MM.1S (cell line): Measurements from ENCODE around the gene VPS26B.

Source experiments
- EZH2 ChIP-seq: fragments of 300-600 bp; sonication (generic); optimal IDR thresholded peaks from 2 replicates; pipeline ENCODE3; 2017; ENCODE audit warnings: low read depth, mild to moderate bottlenecking, antibody characterized with exemption, low read length, mixed read lengths
- TF ChIP-seq, protein P1 (sequence below): fragments of 300-600 bp; sonication (generic); IDR thresholded peaks from 2 replicates; pipeline ENCODE4 v1.5.1; 2016; ENCODE audit warnings: antibody characterized with exemption, low read length, mixed read lengths

DNA sequence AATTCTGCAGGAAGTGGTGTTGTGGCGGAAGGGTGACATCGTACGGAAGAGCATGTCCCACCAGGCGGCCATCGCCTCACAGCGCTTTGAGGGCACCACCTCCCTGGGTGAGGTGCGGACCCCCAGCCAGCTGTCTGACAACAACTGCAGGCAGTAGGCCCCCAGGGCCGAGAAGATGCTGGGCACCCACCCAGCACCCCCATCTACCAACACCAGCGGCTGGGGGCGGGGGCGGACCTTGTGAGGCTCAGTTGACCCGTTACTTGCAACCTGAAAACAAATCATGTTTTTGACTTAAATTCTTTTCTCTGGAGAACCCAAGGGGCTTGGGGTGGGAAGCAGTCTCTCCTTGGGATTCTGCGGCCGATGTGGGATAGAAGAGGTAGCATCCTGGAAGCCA, 21.0 kb downstream of the VPS26B start:
- TF ChIP-seq, protein P1, sequence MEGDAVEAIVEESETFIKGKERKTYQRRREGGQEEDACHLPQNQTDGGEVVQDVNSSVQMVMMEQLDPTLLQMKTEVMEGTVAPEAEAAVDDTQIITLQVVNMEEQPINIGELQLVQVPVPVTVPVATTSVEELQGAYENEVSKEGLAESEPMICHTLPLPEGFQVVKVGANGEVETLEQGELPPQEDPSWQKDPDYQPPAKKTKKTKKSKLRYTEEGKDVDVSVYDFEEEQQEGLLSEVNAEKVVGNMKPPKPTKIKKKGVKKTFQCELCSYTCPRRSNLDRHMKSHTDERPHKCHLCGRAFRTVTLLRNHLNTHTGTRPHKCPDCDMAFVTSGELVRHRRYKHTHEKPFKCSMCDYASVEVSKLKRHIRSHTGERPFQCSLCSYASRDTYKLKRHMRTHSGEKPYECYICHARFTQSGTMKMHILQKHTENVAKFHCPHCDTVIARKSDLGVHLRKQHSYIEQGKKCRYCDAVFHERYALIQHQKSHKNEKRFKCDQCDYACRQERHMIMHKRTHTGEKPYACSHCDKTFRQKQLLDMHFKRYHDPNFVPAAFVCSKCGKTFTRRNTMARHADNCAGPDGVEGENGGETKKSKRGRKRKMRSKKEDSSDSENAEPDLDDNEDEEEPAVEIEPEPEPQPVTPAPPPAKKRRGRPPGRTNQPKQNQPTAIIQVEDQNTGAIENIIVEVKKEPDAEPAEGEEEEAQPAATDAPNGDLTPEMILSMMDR = no peak
- no peak for TF ChIP-seq EZH2
